Measurements from ENCODE around the gene ONECUT2.

DNA sequence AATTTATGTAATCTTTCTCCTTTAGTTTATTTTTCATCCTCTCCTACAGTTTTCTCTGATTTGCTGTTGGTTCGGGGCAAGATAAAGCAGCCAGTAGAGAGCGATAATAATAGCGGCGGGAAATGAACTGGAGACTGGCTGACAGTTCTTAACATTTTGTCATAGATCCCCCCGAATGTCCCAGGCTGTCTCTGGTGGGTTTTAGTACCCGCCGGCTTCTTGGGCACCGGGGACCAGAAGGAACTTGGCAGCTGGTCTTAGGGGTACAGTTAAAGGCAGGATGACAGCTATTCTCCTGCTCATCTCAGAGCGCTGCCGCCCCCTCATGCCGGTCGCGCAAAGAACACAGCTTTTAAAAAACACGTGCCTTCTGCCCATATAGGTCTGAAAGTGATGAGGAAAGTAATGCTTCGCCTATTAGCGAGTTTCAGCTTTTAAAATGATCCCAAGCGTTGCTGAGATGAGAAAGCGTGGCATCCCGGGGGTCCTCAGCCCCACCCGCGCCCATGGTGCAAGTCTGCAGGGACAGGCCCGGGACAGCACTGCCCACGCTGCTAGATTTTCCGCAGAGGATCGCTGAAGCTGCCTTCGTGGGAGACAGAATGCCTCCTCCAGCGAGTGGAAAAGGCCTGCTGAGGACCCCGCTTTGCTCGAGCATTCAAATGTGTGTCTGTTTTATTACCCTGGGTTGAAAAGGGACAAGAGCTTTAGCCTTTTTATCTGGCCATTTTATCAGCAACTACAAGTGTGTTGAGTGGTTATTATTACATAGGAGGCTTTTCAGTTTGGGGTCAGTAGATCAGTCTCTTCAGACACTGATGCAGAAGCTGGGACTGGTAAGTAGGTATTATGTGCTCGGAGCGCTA is 3.8 kb downstream of the ONECUT2 start:
- TF ChIP-seq, protein P1, sequence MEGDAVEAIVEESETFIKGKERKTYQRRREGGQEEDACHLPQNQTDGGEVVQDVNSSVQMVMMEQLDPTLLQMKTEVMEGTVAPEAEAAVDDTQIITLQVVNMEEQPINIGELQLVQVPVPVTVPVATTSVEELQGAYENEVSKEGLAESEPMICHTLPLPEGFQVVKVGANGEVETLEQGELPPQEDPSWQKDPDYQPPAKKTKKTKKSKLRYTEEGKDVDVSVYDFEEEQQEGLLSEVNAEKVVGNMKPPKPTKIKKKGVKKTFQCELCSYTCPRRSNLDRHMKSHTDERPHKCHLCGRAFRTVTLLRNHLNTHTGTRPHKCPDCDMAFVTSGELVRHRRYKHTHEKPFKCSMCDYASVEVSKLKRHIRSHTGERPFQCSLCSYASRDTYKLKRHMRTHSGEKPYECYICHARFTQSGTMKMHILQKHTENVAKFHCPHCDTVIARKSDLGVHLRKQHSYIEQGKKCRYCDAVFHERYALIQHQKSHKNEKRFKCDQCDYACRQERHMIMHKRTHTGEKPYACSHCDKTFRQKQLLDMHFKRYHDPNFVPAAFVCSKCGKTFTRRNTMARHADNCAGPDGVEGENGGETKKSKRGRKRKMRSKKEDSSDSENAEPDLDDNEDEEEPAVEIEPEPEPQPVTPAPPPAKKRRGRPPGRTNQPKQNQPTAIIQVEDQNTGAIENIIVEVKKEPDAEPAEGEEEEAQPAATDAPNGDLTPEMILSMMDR (IDR thresholded peaks at IDR 0.05), result no peak
- TF ChIP-seq POLR2A (IDR thresholded peaks at IDR 0.05), result no peak

Measured in esophagus squamous epithelium (tissue), 4 donors.